ENCODE data around the gene APRT.
"Not testable (repeated sequence)": the region's sequence is repeated elsewhere in the genome, so short reads cannot be mapped to it uniquely, and the experiment has no call there.

Gene APRT

DNA sequence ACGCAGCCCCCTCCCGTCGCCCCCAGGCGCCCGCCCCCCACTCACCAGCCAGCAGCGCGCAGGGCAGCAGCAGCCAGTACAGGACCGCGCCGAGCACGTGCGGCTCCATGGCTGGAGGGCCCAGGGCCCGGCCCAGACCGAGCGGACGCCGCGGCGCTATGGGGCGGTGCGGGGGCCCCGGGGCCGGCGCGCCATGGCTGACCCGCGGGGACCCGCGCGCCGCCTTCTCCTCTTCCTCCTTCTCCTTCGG, 26.9 kb downstream of the APRT start:
- DNase-seq, result no peak

DNA sequence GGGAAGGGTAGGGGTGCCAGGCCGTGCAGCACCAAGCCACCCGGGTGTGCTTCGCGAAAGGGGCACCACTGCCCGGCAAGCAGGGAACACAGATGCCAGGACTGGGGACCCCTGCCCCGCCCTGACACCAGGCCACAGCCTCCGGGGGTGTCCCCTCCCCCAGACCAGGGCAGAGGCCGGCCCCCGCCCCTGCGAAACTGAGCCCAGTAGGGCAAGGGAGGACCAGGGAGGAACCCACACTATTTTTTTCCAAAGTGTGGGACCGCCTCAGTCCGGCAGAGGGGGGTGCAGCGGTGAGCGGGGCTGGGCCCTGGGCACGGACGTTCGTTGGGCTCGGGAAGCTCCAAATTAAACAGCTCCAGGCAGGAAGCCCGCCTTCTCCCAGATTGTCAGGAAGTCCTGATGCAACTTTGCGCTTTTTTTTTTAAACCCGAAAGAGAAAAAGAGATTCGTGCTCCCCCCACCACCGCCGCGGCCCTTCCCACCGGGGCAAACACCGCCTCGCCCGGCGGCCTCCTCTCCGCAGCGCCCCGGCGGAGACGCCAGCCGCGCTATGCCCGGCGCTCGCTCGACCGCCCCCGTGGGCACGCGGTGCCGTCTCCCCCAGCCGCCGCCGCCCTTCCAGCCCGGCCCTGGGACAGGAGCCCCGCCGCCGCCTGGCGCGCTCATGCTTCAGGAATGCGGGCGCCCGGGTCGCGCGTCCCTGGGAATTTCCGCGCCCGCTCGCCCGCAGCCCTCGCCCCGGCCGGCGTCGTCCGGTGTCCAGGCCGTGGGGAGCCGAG, 27.5 kb downstream of the APRT start:
- DNase-seq, result peak in 2 of 4 experiments; percentile 17 to 34

DNA sequence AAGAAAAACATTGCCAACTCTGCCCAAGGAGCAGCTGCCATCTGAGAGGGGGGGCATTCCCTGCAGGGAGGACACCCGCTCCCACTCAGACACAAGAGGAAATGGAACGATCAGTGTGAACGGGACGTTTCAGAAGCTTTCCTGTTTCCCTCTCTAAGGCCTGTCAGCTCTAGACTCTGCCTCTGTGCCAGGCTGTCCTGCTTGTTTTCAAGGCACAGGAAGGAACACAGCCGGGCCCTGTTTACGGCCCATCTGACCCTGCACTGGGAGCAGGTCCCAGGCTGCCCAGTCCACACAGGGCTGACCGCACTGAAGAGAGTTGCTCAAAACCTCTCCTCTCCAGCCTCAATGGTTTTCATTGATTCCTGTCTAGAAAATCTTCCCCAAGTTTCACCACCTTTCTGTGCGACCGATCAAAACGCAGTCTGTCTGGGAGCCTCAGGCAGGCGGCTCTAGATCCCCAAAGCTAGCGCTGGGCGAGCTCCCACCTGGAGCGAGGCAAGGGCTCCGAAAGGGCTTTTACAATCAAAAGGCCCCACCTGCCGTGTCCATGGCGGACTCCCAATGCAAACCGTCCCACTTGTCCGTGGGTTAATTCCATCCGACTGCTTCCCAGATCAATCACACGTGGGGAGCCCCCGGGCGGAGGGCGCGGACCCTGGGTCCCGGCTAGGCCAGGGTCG, 28.2 kb downstream of the APRT start:
- DNase-seq, result no peak

DNA sequence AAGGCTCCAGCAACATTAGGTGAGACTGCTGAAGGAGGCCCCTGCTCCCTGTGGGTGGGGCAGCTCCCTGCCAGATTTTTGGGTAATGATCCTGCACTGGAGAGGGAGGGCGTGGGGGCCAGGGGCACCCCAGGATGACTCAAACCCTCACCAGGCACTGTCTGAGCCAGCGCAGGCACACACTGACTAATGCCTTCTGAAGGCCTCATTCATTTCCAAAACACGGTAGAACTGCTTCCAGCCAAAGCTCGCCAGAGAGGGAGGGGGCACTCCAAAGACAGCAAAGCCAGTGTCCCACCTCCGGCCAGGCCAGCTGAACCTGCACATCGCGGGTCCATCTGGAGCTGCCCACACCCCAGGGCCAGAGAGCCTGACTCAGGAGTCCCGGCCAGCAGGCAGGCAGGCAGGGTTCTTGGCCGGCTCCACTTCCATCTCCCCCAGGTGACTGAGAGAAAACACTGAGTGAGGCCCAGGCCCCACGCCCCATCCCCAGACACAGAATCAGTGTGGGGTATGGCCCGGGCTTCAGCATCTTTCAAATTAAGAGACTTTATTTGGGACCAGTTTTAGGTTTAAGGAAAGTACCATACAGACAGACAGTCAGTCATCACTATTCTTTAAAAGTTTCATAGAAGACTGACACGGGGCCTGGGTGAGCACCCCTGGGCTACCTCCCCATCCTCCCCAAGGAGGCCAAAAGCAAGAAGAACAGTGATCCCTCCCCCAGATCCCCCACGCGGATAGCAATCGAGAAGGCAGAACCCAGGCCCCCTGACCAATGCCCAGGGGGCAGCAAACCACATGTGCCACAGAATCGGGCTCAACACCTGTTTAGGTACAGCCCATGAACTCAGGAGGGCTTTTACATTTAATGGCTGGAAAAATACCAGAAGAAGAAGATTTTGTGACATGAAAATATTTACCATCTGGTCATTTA, 29.0 kb downstream of the APRT start:
- DNase-seq, result peak in 1 of 4 experiments; percentile 15

- peak in 2 of 4 experiments; percentile 28 to 47 for DNase-seq
Measured at GRCh38 chr16:88781140-88782077, 30.3 kb downstream of the APRT start.

- no peak for DNase-seq
Measured at GRCh38 chr16:88780142-88781062, 31.3 kb downstream of the APRT start.

DNA sequence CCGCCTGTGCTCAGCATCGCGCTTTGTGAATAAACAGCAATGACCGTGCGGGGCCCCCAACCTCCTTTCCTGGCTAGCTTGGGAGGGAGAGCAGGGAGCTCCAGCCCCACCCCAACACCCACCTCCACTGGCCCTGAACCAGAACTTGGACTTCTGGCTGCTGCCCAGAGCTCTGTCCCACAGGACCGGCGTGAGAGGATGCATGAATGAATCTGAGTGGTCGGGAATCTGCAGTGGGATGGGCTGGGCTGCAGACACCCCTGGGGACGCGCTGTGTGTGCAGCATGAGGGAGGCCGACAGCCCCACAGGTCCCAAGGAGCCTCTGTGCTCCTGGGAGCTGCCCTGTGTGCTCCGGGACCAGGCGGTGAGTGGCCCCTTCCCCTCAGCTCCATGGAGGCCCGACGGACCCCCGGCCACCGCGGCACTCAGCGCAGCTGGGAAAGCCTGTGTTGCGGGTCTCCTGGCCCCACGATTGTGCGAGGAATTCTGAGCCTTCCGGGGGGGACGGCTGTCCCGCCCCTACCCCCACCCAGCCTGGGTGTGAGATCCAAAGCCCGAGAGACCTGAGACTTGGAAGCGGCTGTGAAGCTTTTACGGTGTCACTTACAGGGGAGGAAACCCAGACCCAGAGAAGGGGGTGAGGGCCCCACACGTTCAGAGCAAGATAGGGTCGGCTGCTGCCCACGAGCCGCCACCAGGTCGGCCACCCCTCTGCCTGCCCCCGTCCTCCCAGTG, 32.2 kb downstream of the APRT start:
- no peak for DNase-seq

DNA sequence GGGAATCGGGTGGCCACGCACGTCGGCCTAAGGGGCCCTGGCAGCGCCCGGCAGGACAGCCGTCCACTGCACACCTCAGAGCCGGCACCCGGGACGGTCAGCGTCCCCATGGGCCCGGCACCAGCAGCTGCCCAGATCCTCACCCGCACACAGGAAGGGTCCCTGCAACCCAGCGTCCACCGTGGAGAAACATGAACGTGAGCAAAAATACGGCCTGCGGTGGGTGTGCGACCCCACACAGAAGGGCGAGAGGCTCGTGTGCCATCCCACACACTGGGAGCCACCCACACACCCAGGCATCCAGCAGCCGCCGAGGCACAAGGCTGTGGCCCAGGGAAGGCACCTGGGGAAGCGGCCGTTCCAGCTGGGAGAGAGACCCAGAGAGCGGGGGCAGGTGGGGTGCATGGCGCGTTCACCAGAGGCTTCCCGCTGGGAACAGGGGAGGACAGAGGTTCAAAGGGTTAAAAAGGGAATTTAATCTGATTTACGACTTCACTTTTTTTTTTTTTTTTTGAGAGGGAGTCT, 33.1 kb downstream of the APRT start:
- no peak for DNase-seq

- DNase-seq, result no peak
Measured at GRCh38 chr16:88778271-88778525, 33.5 kb downstream of the APRT start.

DNA sequence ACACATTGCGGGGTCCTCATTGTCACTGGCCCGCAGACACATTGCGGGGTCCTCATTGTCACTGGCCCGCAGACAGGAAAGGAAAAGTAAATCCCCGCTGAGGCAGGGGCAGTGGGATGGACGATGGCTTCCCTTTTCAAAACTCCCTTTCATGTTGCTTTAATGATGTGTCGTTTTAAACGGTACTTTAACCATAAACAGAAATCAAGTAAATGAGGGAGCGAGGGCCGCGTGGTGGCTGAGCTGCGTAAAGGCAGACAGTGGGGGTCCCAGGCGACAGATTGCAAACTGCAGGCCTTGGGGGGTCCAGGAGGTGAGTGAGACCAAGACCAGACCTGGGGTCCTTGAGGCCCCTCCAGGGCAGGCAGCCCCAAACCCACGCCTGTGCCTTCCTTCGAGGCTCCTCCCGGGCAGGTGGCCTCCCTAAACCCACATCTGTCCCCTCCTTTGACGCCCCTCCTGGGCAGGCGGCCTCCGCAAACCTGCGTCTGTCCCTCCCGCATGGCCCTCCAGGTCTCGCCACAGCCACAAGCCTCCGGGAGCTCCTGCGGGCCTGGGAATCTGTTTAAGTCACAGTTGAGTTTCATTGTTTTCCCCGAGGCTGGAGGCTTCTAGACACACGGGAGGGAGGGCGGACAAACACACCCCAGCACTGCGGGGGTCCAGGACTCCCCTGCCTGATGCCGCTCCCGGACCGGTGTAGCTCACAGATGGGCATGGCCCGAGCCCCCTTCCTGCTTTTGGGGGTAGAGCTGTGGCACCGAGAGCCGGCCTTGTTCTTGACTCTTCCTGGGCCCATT, 34.1 kb downstream of the APRT start:
- DNase-seq, result no peak

DNA sequence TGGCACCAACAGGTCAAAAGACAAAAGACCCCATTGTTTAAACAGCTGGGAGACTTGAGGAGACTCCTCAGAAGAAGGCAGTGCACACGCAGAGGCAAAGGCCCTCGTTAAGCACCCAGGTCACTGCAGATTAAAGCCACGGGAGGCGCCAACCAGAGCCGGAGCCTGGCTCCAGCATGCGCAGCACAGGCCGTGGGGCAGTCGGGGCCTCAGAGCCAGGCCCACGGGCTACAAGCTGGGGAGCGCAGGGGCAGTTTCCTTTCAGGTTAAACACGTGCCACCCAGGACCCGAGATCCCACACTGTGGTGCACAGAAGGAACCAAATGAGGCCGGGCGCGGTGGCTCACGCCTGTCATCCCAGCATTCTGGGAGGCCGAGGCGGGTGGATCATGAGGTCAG, 35.9 kb downstream of the APRT start:
- DNase-seq, result no peak

DNA sequence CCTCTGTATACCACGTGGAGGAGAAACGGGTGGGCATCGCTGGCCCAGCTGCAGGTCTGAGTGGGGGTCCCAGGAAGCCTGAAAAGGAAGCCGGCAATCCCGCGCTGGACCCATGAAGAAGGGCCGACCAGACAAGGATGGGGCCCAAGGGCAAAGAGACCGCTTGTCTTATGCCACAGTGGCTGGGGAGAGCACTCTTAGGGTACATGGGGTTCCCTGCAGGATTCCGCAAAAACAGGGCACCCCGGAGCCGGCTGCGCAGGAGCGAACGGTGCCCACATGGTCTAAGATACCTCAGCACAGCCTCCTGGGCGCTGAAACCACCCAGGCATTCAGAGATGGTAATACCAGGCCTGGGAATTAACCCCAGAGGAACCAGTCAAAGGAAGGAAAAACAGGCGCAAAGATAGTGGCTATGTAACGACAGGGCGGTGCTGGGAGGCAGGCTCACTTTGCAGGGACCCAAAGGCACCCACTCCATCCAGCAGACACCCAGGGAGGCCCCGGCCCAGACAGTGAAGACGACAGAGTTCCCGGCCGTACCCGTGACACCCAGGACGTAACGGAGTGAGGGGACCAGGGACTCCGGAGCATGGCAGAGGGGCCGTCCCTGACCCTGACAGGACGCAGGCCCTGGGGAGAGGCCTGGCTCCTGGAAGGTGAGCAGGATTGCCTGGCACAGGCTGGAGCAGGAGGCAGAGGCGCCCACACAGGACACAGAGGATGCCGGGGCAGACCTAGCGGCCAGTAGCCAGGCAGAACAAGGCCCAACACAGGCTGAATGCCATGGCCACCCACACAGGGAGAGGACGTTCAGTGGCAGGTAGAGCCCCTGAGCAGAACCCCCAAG, 37.0 kb downstream of the APRT start:
- DNase-seq, result no peak

- DNase-seq, result no peak
Measured at GRCh38 chr16:88773812-88774291, 37.9 kb downstream of the APRT start.

GRCh38 chr16:88772871-88773811, 38.6 kb downstream of the APRT start:
- DNase-seq, result no peak

- not testable (repeated sequence) for DNase-seq
Measured at GRCh38 chr16:88771781-88772180, 39.9 kb downstream of the APRT start.

- no peak for DNase-seq
Measured at GRCh38 chr16:88771294-88771772, 40.4 kb downstream of the APRT start.
